Activated T-helper 1 cell treated with anti-CD3 and anti-CD28 coated beads, Interleukin-12 subunit alpha, Interleukin-12 subunit beta, Interleukin-2, Interleukin-4 antibody, amounts not matched to agents 30 ng/mL and 10 ng/mL and 1 ng/mL, durations not matched to agents 14 hours and 24 hours and 36 hours (primary cell): ENCODE measurements around the gene CDC14A. TPM values are rescaled to one million over a fixed set of nuclear protein-coding genes. Genes with fewer than 3 reads are reported as not detected.
"Not testable (repeated sequence)": the region's sequence is repeated elsewhere in the genome, so short reads cannot be mapped to it uniquely, and the experiment has no call there.

Experiments used
- DNase-seq: peaks from one replicate; pipeline ENCODE4 v3.0.0; 2021; ENCODE audit warnings: low spot score
- H3K27ac Mint-ChIP-seq: one replicate; pipeline ENCODE4 v1.8.0; 2021; ENCODE audit warnings: mild to moderate bottlenecking, mixed read lengths
- H3K27me3 Mint-ChIP-seq: one replicate; pipeline ENCODE4 v1.8.0; 2022; ENCODE audit warnings: mild to moderate bottlenecking, moderate library complexity, mixed read lengths; ENCODE audit not compliant: insufficient read depth
- H3K36me3 Mint-ChIP-seq: one replicate; pipeline ENCODE4 v1.8.0; 2021; ENCODE audit warnings: low read depth, mixed read lengths
- H3K4me1 Mint-ChIP-seq: one replicate; pipeline ENCODE4 v1.8.0; 2021; ENCODE audit warnings: low read depth, mixed read lengths
- H3K4me3 Mint-ChIP-seq: one replicate; pipeline ENCODE4 v1.8.0; 2021; ENCODE audit warnings: mild to moderate bottlenecking, moderate library complexity, mixed read lengths
- H3K9me3 Mint-ChIP-seq: one replicate; pipeline ENCODE4 v1.8.0; 2021; ENCODE audit warnings: mixed read lengths
- intact Hi-C: fragments of 100-400 bp; cut with micrococcal nuclease; formaldehyde crosslinking; loops from one replicate; pipeline ENCODE4 v1.15.1; 2024
- total RNA-seq: library from RNA; stranded (reverse); gene quantifications from 2 replicates; pipeline ENCODE4 v1.2.3, GENCODE V29; 2022

CDC14A gene
- total RNA-seq, 1 donor from 2014 or later, result 11.2 TPM

GRCh38 chr1:100400404-100400803 is 48.1 kb downstream of the CDC14A start:
- Mint-ChIP-seq H3K9me3 (peaks cover 6% of the 10 kb centered on the region), H3K4me3 (peak overlapping the region; percentile 77), H3K4me1 (peaks cover 79% of the 10 kb centered on the region), H3K27ac (peak overlapping the region; percentile 94), H3K27me3 (no peaks in the 10 kb centered on the region), H3K36me3 (peaks cover 35% of the 10 kb centered on the region)
- intact Hi-C loops, result loop anchor here (1.0 to 5.0 kb wide), 4 partner anchors 23 to 133 kb away; partner anchors contain the start of gene RTCA
- peak; percentile 58 for DNase-seq

GRCh38 chr1:100404821-100405220 is 52.5 kb downstream of the CDC14A start:
- peaks cover 16% of the 10 kb centered on the region for H3K9me3 Mint-ChIP-seq
- no peak overlapping the region for H3K4me3 Mint-ChIP-seq
- peaks cover 40% of the 10 kb centered on the region for H3K36me3 Mint-ChIP-seq
- no peak overlapping the region for H3K27ac Mint-ChIP-seq
- peaks cover 57% of the 10 kb centered on the region for H3K4me1 Mint-ChIP-seq
- DNase-seq, result no peak
- H3K27me3 Mint-ChIP-seq, result no peaks in the 10 kb centered on the region
- intact Hi-C loops, result loop anchor here (5.0 kb wide), 1 partner anchor 138 kb away; the partner anchor contains the start of gene RTCA

DNA sequence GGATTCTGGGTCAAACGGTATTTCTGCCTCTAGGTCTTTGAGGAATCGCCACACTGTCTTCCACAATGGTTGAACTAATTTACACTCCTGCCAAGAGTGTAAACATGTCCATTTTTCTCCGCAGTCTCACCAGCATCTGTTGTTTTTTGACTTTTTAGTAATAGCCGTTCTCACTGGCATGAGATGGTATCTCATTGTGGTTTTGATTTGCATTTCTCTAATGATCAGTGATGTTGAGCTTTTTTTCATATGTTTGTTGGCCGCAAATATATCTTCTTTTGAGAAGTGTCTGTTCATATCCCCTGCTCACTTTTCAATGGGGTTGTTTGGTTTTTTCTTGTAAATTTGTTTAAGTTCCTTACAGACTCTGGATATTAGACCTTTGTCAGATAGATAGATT is 53.6 kb downstream of the CDC14A start:
- H3K9me3 Mint-ChIP-seq, result peaks cover 16% of the 10 kb centered on the region
- H3K4me3 Mint-ChIP-seq, H3K27ac Mint-ChIP-seq, H3K27me3 Mint-ChIP-seq, DNase-seq, intact Hi-C loops: not testable (repeated sequence)
- H3K36me3 Mint-ChIP-seq, result peaks cover 39% of the 10 kb centered on the region
- peaks cover 49% of the 10 kb centered on the region for H3K4me1 Mint-ChIP-seq

DNA sequence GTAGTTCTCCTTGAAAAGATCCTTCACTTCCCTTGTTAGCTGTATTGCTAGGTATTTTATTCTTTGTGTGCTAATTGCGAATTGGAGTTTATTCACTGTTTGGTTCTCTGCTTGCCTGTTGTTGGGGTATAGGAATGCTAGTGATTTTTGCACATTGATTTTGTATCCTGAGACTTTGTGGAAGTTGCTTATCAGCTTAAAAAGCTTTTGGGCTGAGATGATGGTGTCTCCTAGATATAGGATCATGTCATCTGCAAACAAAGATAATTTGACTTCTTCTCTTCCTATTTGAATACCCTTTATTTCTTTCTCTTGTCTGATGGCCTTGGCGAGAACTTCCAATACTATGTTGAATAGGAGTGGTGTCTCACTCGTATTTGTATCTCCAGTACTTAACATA is 55.1 kb downstream of the CDC14A start:
- H3K4me3 Mint-ChIP-seq, DNase-seq, intact Hi-C loops, H3K27me3 Mint-ChIP-seq, H3K27ac Mint-ChIP-seq: not testable (repeated sequence)
- peaks cover 16% of the 10 kb centered on the region for H3K9me3 Mint-ChIP-seq
- H3K36me3 Mint-ChIP-seq, result peaks cover 45% of the 10 kb centered on the region
- peaks cover 54% of the 10 kb centered on the region for H3K4me1 Mint-ChIP-seq

- H3K4me1 Mint-ChIP-seq, result peaks cover 52% of the 10 kb centered on the region
- H3K27ac Mint-ChIP-seq, result peak overlapping the region; percentile 14
- no peak overlapping the region for H3K4me3 Mint-ChIP-seq
- DNase-seq, result no peak
- peaks cover 16% of the 10 kb centered on the region for H3K9me3 Mint-ChIP-seq
- no peaks in the 10 kb centered on the region for H3K27me3 Mint-ChIP-seq
- peaks cover 41% of the 10 kb centered on the region for H3K36me3 Mint-ChIP-seq
- intact Hi-C loops, result no loop called here
These were observed 58.7 kb downstream of the CDC14A start for GRCh38 chr1:100411019-100411418.

DNA sequence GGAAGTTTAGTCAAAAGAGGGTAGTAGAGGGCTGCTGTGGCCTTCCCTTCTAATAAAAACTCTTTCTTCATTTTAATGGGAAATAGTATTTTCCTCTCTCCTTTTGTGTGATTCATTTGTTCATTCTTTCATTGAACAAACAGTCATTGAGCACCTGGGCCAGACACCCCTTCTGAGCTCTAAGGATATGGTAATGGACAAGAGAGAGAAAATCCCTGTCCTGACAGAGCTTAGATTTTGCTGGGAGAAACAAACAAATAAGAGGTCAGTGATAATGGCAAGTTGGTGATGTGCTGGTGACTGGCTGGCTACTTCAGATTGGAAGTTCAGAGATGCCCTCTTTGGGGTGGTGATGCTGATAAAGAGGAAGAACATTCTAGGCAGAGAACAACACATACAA is 59.3 kb downstream of the CDC14A start:
- no peak for DNase-seq
- H3K9me3 Mint-ChIP-seq, result peaks cover 16% of the 10 kb centered on the region
- peaks cover 48% of the 10 kb centered on the region for H3K4me1 Mint-ChIP-seq
- intact Hi-C loops, result no loop called here
- H3K27me3 Mint-ChIP-seq, result no peaks in the 10 kb centered on the region
- H3K4me3 Mint-ChIP-seq, result no peak overlapping the region
- H3K27ac Mint-ChIP-seq, result no peak overlapping the region
- peaks cover 42% of the 10 kb centered on the region for H3K36me3 Mint-ChIP-seq

- intact Hi-C loops, result loop anchor here (2.0 kb wide), 1 partner anchor 14 kb away; no protein-coding TSS in a partner anchor
- Mint-ChIP-seq H3K36me3 (peaks cover 45% of the 10 kb centered on the region), H3K9me3 (peaks cover 15% of the 10 kb centered on the region), H3K4me1 (peaks cover 48% of the 10 kb centered on the region), H3K27ac (no peak overlapping the region), H3K4me3 (peak overlapping the region; percentile 2), H3K27me3 (no peaks in the 10 kb centered on the region)
- DNase-seq, result no peak
These were observed 60.7 kb downstream of the CDC14A start for GRCh38 chr1:100413035-100413434.

GRCh38 chr1:100414693-100415497 is 62.6 kb downstream of the CDC14A start:
- no peaks in the 10 kb centered on the region for H3K27me3 Mint-ChIP-seq
- H3K4me3 Mint-ChIP-seq, result no peak overlapping the region
- peaks cover 8% of the 10 kb centered on the region for H3K9me3 Mint-ChIP-seq
- DNase-seq, result no peak
- no peak overlapping the region for H3K27ac Mint-ChIP-seq
- intact Hi-C loops, result no loop called here
- H3K4me1 Mint-ChIP-seq, result peaks cover 43% of the 10 kb centered on the region
- H3K36me3 Mint-ChIP-seq, result peaks cover 36% of the 10 kb centered on the region

DNA sequence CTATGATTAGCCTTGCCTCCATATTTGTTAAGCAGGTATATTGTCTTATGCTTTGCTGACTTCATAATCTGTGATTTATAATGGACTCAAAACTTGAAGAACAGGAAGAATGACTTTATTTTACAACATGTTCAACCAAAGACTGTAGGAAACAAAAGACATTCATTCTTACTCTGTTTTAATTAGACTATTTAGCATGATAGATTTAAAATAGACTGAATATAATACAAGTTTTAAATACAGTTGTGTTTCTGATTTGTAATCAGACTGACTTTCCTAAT is 63.1 kb downstream of the CDC14A start:
- Mint-ChIP-seq H3K36me3 (peaks cover 36% of the 10 kb centered on the region), H3K27me3 (no peaks in the 10 kb centered on the region), H3K9me3 (peaks cover 8% of the 10 kb centered on the region), H3K4me3 (no peak overlapping the region), H3K27ac (no peak overlapping the region), H3K4me1 (peaks cover 43% of the 10 kb centered on the region)
- DNase-seq, result no peak
- intact Hi-C loops, result no loop called here

- peaks cover 36% of the 10 kb centered on the region for H3K4me1 Mint-ChIP-seq
These were observed 66.8 kb downstream of the CDC14A start for GRCh38 chr1:100419072-100419471.

GRCh38 chr1:100422065-100422464 is 69.8 kb downstream of the CDC14A start:
- peaks cover 2% of the 10 kb centered on the region for H3K27me3 Mint-ChIP-seq
- peaks cover 28% of the 10 kb centered on the region for H3K36me3 Mint-ChIP-seq
- H3K27ac Mint-ChIP-seq, result no peak overlapping the region
- intact Hi-C loops, result loop anchor here (2.0 kb wide), 1 partner anchor 67 kb away; no protein-coding TSS in a partner anchor
- peaks cover 37% of the 10 kb centered on the region for H3K4me1 Mint-ChIP-seq
- no peak for DNase-seq
- peaks cover 8% of the 10 kb centered on the region for H3K9me3 Mint-ChIP-seq
- H3K4me3 Mint-ChIP-seq, result no peak overlapping the region

More at GRCh38 chr1:100419072-100419471, 66.8 kb downstream of the CDC14A start:
- Mint-ChIP-seq H3K4me3 (no peak overlapping the region), H3K27me3 (no peaks in the 10 kb centered on the region), H3K36me3 (peaks cover 35% of the 10 kb centered on the region), H3K9me3 (peaks cover 8% of the 10 kb centered on the region), H3K27ac (no peak overlapping the region)
- DNase-seq, result no peak
- intact Hi-C loops, result no loop called here

DNA sequence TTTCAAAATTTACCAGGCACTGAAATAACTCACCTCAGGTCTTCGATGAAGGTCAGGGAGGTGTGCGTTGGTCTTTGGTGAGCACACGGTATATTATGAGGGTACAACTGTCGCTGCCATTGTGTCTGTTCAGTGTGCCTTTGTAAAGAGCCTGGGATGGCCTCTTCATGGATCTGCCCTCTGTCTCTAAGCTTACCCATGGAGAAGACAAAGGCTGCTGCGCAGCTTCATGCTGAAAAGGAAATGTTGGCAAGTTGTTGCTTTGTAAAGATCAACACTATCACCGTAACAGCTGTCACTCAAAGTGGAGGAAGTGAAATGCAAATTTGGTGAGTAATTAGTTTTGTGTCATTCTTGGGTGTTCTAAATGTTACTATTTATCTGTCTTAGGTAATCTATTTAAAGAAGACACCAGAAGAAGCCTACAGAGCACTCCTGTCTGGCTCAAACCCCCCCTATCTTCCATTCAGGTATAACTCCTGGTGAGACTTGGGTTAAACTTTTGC is 71.6 kb downstream of the CDC14A start:
- Mint-ChIP-seq H3K36me3 (peaks cover 22% of the 10 kb centered on the region), H3K27me3 (peaks cover 2% of the 10 kb centered on the region), H3K9me3 (no peaks in the 10 kb centered on the region), H3K4me3 (peak overlapping the region; percentile 45), H3K4me1 (peaks cover 51% of the 10 kb centered on the region), H3K27ac (peak overlapping the region; percentile 43)
- intact Hi-C loops, result loop anchor here (2.0 kb wide), 1 partner anchor 69 kb away; no protein-coding TSS in a partner anchor
- DNase-seq, result no peak

- H3K27ac Mint-ChIP-seq, result peak overlapping the region; percentile 7
- H3K4me3 Mint-ChIP-seq, result no peak overlapping the region
- H3K36me3 Mint-ChIP-seq, result peaks cover 36% of the 10 kb centered on the region
- DNase-seq, result no peak
- intact Hi-C loops, result loop anchor here (1.0 kb wide), 1 partner anchor 12 kb away; no protein-coding TSS in a partner anchor
- peaks cover 2% of the 10 kb centered on the region for H3K27me3 Mint-ChIP-seq
- no peaks in the 10 kb centered on the region for H3K9me3 Mint-ChIP-seq
- peaks cover 57% of the 10 kb centered on the region for H3K4me1 Mint-ChIP-seq
These were observed 75.9 kb downstream of the CDC14A start for GRCh38 chr1:100428160-100428559.
